Spinal cord (tissue), 10 donors: ENCODE results near the gene LAMA5. TPM values are rescaled to one million over a fixed set of nuclear protein-coding genes. Genes with fewer than 3 reads are reported as not detected.

Source experiments
- DNase-seq, 6 donors: peaks; one replicate each; pipeline versions ENCODE4 v3.0.0 to v3.0.0-alpha.2; 2013 to 2015; ENCODE audit warnings: low spot score in 6 of 6, low read depth in 4 of 6
- H3K27ac ChIP-seq: one replicate; pipeline ENCODE4 v1.5.1; 2013; ENCODE audit warnings: low read depth, low read length, control low read depth
- H3K27me3 ChIP-seq: one replicate; pipeline ENCODE4 v1.6.1; 2013; ENCODE audit warnings: low read length; ENCODE audit not compliant: control insufficient read depth, insufficient read depth
- H3K36me3 ChIP-seq: one replicate; pipeline ENCODE4 v1.6.1; 2013; ENCODE audit warnings: low read length; ENCODE audit not compliant: control insufficient read depth, insufficient read depth
- H3K4me1 ChIP-seq: one replicate; pipeline ENCODE4 v1.6.1; 2013; ENCODE audit warnings: low read length; ENCODE audit not compliant: control insufficient read depth, insufficient read depth
- H3K4me3 ChIP-seq: one replicate; pipeline ENCODE4 v1.5.1; 2013; ENCODE audit warnings: low read depth, low read length, control low read depth
- H3K9me3 ChIP-seq: one replicate; pipeline ENCODE4 v1.6.1; 2013; ENCODE audit warnings: low read length; ENCODE audit not compliant: control insufficient read depth, insufficient read depth
- WGBS: methylation state at CpG from one replicate; pipeline ENCODE4 v1.1.5; 2013; ENCODE audit warnings: missing lambda C conversion rate; ENCODE audit not compliant: insufficient coverage; 5-methylcytosine and 5-hydroxymethylcytosine counted together
- polyA plus RNA-seq, 2 donors: library from polyadenylated mRNA; unstranded; fragments of 120-200 nt; gene quantifications; one replicate each; pipeline ENCODE4 v1.2.1, GENCODE V29; 2013; ENCODE audit not compliant: insufficient read length in 2 of 2
- total RNA-seq, 2 donors: library from RNA; depleted of rRNA in 1 of 2; stranded (reverse); fragments of 120-200 nt in 1 of 2; fragments of >200 nt in 1 of 2; gene quantifications; one replicate each; pipeline versions ENCODE4 v1.2.3 to v1.2.4, GENCODE V29; 2013 to 2014
- donor health status: healthy.

Gene LAMA5
- total and polyA plus RNA-seq, 4 donors: 15.8 to 86.8 (median 64.8) TPM

GRCh38 chr20:62298577-62299249 is 68.4 kb downstream of the LAMA5 start:
- Histone ChIP-seq H3K4me3 (no peak overlapping the region), H3K27me3 (no peaks in the 10 kb centered on the region), H3K9me3 (no peaks in the 10 kb centered on the region), H3K27ac (no peak overlapping the region), H3K36me3 (peaks cover 62% of the 10 kb centered on the region), H3K4me1 (peaks cover 17% of the 10 kb centered on the region)
- 91% methylated on average over 28 of the region's 33 CpGs for WGBS
- DNase-seq: no peak

GRCh38 chr20:62297449-62298227 is 69.5 kb downstream of the LAMA5 start:
- H3K36me3 ChIP-seq: peaks cover 66% of the 10 kb centered on the region
- 88% methylated on average over 29 of the region's 29 CpGs for WGBS
- peaks cover 18% of the 10 kb centered on the region for H3K4me1 ChIP-seq
- H3K27ac ChIP-seq: no peak overlapping the region
- no peak for DNase-seq
- no peaks in the 10 kb centered on the region for H3K9me3 ChIP-seq
- H3K27me3 ChIP-seq: no peaks in the 10 kb centered on the region
- no peak overlapping the region for H3K4me3 ChIP-seq

- H3K4me1 ChIP-seq: peaks cover 16% of the 10 kb centered on the region
- 92% methylated on average over 30 of the region's 30 CpGs for WGBS
- H3K36me3 ChIP-seq: peaks cover 71% of the 10 kb centered on the region
- DNase-seq: no peak
- H3K27ac ChIP-seq: no peak overlapping the region
- H3K4me3 ChIP-seq: no peak overlapping the region
- H3K27me3 ChIP-seq: no peaks in the 10 kb centered on the region
- no peaks in the 10 kb centered on the region for H3K9me3 ChIP-seq
These were observed 70.2 kb downstream of the LAMA5 start for GRCh38 chr20:62296724-62297448.

GRCh38 chr20:62294516-62294915 is 72.6 kb downstream of the LAMA5 start:
- Histone ChIP-seq H3K9me3 (no peaks in the 10 kb centered on the region), H3K27ac (no peak overlapping the region), H3K36me3 (peaks cover 75% of the 10 kb centered on the region), H3K4me3 (no peak overlapping the region), H3K27me3 (no peaks in the 10 kb centered on the region), H3K4me1 (peaks cover 8% of the 10 kb centered on the region)
- no peak for DNase-seq
- 72% methylated on average over 9 of the region's 17 CpGs for WGBS

GRCh38 chr20:62293946-62294345 is 73.2 kb downstream of the LAMA5 start:
- Histone ChIP-seq H3K4me1 (peaks cover 8% of the 10 kb centered on the region), H3K36me3 (peaks cover 75% of the 10 kb centered on the region), H3K27ac (no peak overlapping the region), H3K27me3 (no peaks in the 10 kb centered on the region), H3K9me3 (no peaks in the 10 kb centered on the region), H3K4me3 (no peak overlapping the region)
- peak in 2 of 6 donors; percentile 20 to 83 for DNase-seq
- WGBS: 41% methylated on average over 2 of the region's 9 CpGs

- Histone ChIP-seq H3K27me3 (no peaks in the 10 kb centered on the region), H3K4me1 (peaks cover 8% of the 10 kb centered on the region), H3K4me3 (no peak overlapping the region), H3K27ac (no peak overlapping the region), H3K9me3 (no peaks in the 10 kb centered on the region), H3K36me3 (peaks cover 74% of the 10 kb centered on the region)
- peak in 2 of 6 donors; percentile 21 to 24 for DNase-seq
- WGBS: 46% methylated on average over 13 of the region's 20 CpGs
These were observed 73.9 kb downstream of the LAMA5 start for GRCh38 chr20:62293111-62293784.

GRCh38 chr20:62292108-62292507 is 75.0 kb downstream of the LAMA5 start:
- H3K9me3 ChIP-seq: no peaks in the 10 kb centered on the region
- 88% methylated on average over 8 of the region's 11 CpGs for WGBS
- no peak for DNase-seq
- H3K4me1 ChIP-seq: peaks cover 8% of the 10 kb centered on the region
- no peak overlapping the region for H3K4me3 ChIP-seq
- no peaks in the 10 kb centered on the region for H3K27me3 ChIP-seq
- no peak overlapping the region for H3K27ac ChIP-seq
- H3K36me3 ChIP-seq: peaks cover 73% of the 10 kb centered on the region

GRCh38 chr20:62291251-62292066 is 75.7 kb downstream of the LAMA5 start:
- Histone ChIP-seq H3K27me3 (no peaks in the 10 kb centered on the region), H3K9me3 (no peaks in the 10 kb centered on the region), H3K27ac (no peak overlapping the region), H3K36me3 (peaks cover 72% of the 10 kb centered on the region), H3K4me3 (no peak overlapping the region), H3K4me1 (peaks cover 8% of the 10 kb centered on the region)
- DNase-seq: no peak
- WGBS: 96% methylated on average over 29 of the region's 29 CpGs

- Histone ChIP-seq H3K27me3 (no peaks in the 10 kb centered on the region), H3K4me1 (peaks cover 8% of the 10 kb centered on the region), H3K9me3 (no peaks in the 10 kb centered on the region), H3K27ac (no peak overlapping the region), H3K4me3 (no peak overlapping the region), H3K36me3 (peaks cover 77% of the 10 kb centered on the region)
- 100% methylated on average over 4 of the region's 8 CpGs for WGBS
- no peak for DNase-seq
These were observed 77.2 kb downstream of the LAMA5 start for GRCh38 chr20:62289898-62290297.
